GM12874 (cell line): Measurements from ENCODE around the gene COTL1.

ENCODE experiments used
- CTCF ChIP-seq: IDR thresholded peaks from 2 replicates; pipeline ENCODE4 v1.5.1; 2011; ENCODE audit warnings: low read depth, mild to moderate bottlenecking, control low read depth, low read length, moderate library complexity; ENCODE audit not compliant: insufficient read depth

COTL1 gene

GRCh38 chr16:84659656-84660300 lies 41.9 kb upstream of the COTL1 start:
- no peak for TF ChIP-seq CTCF

- no peak for TF ChIP-seq CTCF
These were observed 40.8 kb upstream of the COTL1 start for GRCh38 chr16:84658690-84659089.

- TF ChIP-seq CTCF = no peak
These were observed 39.5 kb upstream of the COTL1 start for GRCh38 chr16:84657229-84657837.

- no peak for TF ChIP-seq CTCF
These were observed 38.8 kb upstream of the COTL1 start for GRCh38 chr16:84656649-84657048.

- no peak for TF ChIP-seq CTCF
These were observed 37.1 kb upstream of the COTL1 start for GRCh38 chr16:84654998-84655397.

GRCh38 chr16:84654238-84654637 lies 36.4 kb upstream of the COTL1 start:
- TF ChIP-seq CTCF = no peak

- no peak for TF ChIP-seq CTCF
These were observed 34.7 kb upstream of the COTL1 start for GRCh38 chr16:84652566-84652965.
